H1 (cell line): ENCODE data around the gene PCID2. TPM values are rescaled to one million over a fixed set of nuclear protein-coding genes. Genes with fewer than 3 reads are reported as not detected.

Experiments used
- ATF3 ChIP-seq: IDR thresholded peaks from 2 replicates; pipeline ENCODE4 v1.6.1; 2011; ENCODE audit warnings: low read depth, mild to moderate bottlenecking, low read length; ENCODE audit not compliant: insufficient read depth
- BRCA1 ChIP-seq: IDR thresholded peaks from 2 replicates; pipeline ENCODE4 v1.6.1; 2012; ENCODE audit warnings: low read depth, low read length, improper control_type of control experiment
- HDAC6 ChIP-seq: IDR thresholded peaks from one replicate; pipeline ENCODE4 v1.7.1; 2012; ENCODE audit warnings: low read depth, mild to moderate bottlenecking, inconsistent platforms, low read length, moderate library complexity
- RAD21 ChIP-seq, 2 experiments: IDR thresholded peaks in 1 of 2; conservative IDR thresholded peaks in 1 of 2; 2 replicates each; pipeline ENCODE4 v1.6.1; 2011; ENCODE audit warnings: low read depth in 2 of 2, low read length in 2 of 2, improper control_type of control experiment in 1 of 2, inconsistent platforms in 1 of 2, mild to moderate bottlenecking in 1 of 2, moderate library complexity in 1 of 2
- SAP30 ChIP-seq: fragments of 300-600 bp; sonication (generic); IDR thresholded peaks from 2 replicates; pipeline ENCODE4 v1.7.1; 2012; ENCODE audit warnings: low read length, moderate library complexity, mild to moderate bottlenecking, inconsistent platforms; ENCODE audit not compliant: insufficient read depth, insufficient replicate concordance
- polyA plus RNA-seq, 7 experiments: library from polyadenylated mRNA; depleted of rRNA in 3 of 7; stranded (reverse) in 5 of 7; unstranded in 2 of 7; fragments of >200 nt in 5 of 7; fragments of 200-250 nt in 2 of 7; gene quantifications; 1 replicate in 5 of 7; 2 replicates in 1 of 7; 4 replicates in 1 of 7; pipeline versions ENCODE4 v1.2.1 to v1.2.3, GENCODE V29; 2011 to 2013; ENCODE audit warnings: missing spikeins in 2 of 7, mixed read lengths in 2 of 7
- total RNA-seq: library from RNA; stranded (reverse); fragmentation: NEBNext Ultra II Directional; extraction: Animal tissue kit (Norgen Biotek cat#: 25700); gene quantifications from 2 replicates; pipeline ENCODE4 v1.2.1, GENCODE V29; 2021
- TF ChIP-seq, protein P1 (sequence below): fragments of 300-600 bp; sonication (generic); IDR thresholded peaks from 2 replicates; pipeline ENCODE4 v1.7.1; 2012; ENCODE audit warnings: low read length, moderate library complexity, mild to moderate bottlenecking, inconsistent platforms; ENCODE audit not compliant: insufficient replicate concordance

The PCID2 gene
- total and polyA plus RNA-seq, 2 of the 8 experiments (the other 6 are each of a cell fraction or from before 2014, with no cell fraction given) = 72.4 to 72.8 TPM

GRCh38 chr13:113147206-113147605 is 61.3 kb downstream of the PCID2 start (continued):
- TF ChIP-seq, protein P1, sequence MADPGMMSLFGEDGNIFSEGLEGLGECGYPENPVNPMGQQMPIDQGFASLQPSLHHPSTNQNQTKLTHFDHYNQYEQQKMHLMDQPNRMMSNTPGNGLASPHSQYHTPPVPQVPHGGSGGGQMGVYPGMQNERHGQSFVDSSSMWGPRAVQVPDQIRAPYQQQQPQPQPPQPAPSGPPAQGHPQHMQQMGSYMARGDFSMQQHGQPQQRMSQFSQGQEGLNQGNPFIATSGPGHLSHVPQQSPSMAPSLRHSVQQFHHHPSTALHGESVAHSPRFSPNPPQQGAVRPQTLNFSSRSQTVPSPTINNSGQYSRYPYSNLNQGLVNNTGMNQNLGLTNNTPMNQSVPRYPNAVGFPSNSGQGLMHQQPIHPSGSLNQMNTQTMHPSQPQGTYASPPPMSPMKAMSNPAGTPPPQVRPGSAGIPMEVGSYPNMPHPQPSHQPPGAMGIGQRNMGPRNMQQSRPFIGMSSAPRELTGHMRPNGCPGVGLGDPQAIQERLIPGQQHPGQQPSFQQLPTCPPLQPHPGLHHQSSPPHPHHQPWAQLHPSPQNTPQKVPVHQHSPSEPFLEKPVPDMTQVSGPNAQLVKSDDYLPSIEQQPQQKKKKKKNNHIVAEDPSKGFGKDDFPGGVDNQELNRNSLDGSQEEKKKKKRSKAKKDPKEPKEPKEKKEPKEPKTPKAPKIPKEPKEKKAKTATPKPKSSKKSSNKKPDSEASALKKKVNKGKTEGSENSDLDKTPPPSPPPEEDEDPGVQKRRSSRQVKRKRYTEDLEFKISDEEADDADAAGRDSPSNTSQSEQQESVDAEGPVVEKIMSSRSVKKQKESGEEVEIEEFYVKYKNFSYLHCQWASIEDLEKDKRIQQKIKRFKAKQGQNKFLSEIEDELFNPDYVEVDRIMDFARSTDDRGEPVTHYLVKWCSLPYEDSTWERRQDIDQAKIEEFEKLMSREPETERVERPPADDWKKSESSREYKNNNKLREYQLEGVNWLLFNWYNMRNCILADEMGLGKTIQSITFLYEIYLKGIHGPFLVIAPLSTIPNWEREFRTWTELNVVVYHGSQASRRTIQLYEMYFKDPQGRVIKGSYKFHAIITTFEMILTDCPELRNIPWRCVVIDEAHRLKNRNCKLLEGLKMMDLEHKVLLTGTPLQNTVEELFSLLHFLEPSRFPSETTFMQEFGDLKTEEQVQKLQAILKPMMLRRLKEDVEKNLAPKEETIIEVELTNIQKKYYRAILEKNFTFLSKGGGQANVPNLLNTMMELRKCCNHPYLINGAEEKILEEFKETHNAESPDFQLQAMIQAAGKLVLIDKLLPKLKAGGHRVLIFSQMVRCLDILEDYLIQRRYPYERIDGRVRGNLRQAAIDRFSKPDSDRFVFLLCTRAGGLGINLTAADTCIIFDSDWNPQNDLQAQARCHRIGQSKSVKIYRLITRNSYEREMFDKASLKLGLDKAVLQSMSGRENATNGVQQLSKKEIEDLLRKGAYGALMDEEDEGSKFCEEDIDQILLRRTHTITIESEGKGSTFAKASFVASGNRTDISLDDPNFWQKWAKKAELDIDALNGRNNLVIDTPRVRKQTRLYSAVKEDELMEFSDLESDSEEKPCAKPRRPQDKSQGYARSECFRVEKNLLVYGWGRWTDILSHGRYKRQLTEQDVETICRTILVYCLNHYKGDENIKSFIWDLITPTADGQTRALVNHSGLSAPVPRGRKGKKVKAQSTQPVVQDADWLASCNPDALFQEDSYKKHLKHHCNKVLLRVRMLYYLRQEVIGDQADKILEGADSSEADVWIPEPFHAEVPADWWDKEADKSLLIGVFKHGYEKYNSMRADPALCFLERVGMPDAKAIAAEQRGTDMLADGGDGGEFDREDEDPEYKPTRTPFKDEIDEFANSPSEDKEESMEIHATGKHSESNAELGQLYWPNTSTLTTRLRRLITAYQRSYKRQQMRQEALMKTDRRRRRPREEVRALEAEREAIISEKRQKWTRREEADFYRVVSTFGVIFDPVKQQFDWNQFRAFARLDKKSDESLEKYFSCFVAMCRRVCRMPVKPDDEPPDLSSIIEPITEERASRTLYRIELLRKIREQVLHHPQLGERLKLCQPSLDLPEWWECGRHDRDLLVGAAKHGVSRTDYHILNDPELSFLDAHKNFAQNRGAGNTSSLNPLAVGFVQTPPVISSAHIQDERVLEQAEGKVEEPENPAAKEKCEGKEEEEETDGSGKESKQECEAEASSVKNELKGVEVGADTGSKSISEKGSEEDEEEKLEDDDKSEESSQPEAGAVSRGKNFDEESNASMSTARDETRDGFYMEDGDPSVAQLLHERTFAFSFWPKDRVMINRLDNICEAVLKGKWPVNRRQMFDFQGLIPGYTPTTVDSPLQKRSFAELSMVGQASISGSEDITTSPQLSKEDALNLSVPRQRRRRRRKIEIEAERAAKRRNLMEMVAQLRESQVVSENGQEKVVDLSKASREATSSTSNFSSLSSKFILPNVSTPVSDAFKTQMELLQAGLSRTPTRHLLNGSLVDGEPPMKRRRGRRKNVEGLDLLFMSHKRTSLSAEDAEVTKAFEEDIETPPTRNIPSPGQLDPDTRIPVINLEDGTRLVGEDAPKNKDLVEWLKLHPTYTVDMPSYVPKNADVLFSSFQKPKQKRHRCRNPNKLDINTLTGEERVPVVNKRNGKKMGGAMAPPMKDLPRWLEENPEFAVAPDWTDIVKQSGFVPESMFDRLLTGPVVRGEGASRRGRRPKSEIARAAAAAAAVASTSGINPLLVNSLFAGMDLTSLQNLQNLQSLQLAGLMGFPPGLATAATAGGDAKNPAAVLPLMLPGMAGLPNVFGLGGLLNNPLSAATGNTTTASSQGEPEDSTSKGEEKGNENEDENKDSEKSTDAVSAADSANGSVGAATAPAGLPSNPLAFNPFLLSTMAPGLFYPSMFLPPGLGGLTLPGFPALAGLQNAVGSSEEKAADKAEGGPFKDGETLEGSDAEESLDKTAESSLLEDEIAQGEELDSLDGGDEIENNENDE = no peak
- TF ChIP-seq RAD21 (IDR thresholded peaks at IDR 0.05 in 1 of 2, conservative IDR thresholded peaks at IDR 0.05 in 1 of 2; ENCODE audit: low read depth in 2 of 2, low read length in 2 of 2) = no peak
- TF ChIP-seq SAP30 = no peak
- TF ChIP-seq BRCA1 = no peak
- no peak for TF ChIP-seq HDAC6
- TF ChIP-seq ATF3 = no peak
- TF ChIP-seq, all 59 proteins: peak for 0
